ENCODE data around the gene ANGEL1. TPM values are rescaled to one million over a fixed set of nuclear protein-coding genes. Genes with fewer than 3 reads are reported as not detected.

The ANGEL1 gene
- total and polyA plus RNA-seq, 2 of the 13 experiments (the other 11 are each of a cell fraction or from before 2014, with no cell fraction given) = 14.3 to 20.1 TPM

- TF ChIP-seq, protein P1, sequence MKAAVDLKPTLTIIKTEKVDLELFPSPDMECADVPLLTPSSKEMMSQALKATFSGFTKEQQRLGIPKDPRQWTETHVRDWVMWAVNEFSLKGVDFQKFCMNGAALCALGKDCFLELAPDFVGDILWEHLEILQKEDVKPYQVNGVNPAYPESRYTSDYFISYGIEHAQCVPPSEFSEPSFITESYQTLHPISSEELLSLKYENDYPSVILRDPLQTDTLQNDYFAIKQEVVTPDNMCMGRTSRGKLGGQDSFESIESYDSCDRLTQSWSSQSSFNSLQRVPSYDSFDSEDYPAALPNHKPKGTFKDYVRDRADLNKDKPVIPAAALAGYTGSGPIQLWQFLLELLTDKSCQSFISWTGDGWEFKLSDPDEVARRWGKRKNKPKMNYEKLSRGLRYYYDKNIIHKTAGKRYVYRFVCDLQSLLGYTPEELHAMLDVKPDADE (CRISPR knock-in tag; IDR thresholded peaks at IDR 0.05) = no peak
- no peak for TF ChIP-seq ZNF264 (CRISPR knock-in tag; IDR thresholded peaks at IDR 0.05)
- TF ChIP-seq CHD2 (IDR thresholded peaks at IDR 0.05; ENCODE audit: low read depth, low read length) = no peak
- TF ChIP-seq ARNT (IDR thresholded peaks at IDR 0.05) = no peak
- no peak for TF ChIP-seq ZFP90 (CRISPR knock-in tag; IDR thresholded peaks at IDR 0.05; ENCODE audit: borderline replicate concordance)
- 0 out of 2 replicates have a peak, but pooled peaks have one; percentile 29 for TF ChIP-seq ZNF17 (CRISPR knock-in tag; IDR thresholded peaks at IDR 0.05)
- TF ChIP-seq ZNF790 (CRISPR knock-in tag; IDR thresholded peaks at IDR 0.05; ENCODE audit: borderline replicate concordance) = no peak
- no peak for TF ChIP-seq YEATS2 (CRISPR knock-in tag; IDR thresholded peaks at IDR 0.05; ENCODE audit: borderline replicate concordance)
- no peak for TF ChIP-seq U2AF1 (optimal IDR thresholded peaks at IDR 0.05; ENCODE audit: low read depth, low read length)
- TF ChIP-seq NPAS2 (CRISPR knock-in tag; IDR thresholded peaks at IDR 0.05; ENCODE audit: borderline replicate concordance) = no peak
- no peak for TF ChIP-seq FOXC1 (CRISPR knock-in tag; IDR thresholded peaks at IDR 0.05; ENCODE audit: borderline replicate concordance)
- TF ChIP-seq CENPT (CRISPR knock-in tag; IDR thresholded peaks at IDR 0.05; ENCODE audit: low read depth) = no peak
- TF ChIP-seq ZNF782 (CRISPR knock-in tag; IDR thresholded peaks at IDR 0.05; ENCODE audit: borderline replicate concordance) = 0 out of 2 replicates have a peak, but pooled peaks have one; percentile 6
- TF ChIP-seq, protein P2, sequence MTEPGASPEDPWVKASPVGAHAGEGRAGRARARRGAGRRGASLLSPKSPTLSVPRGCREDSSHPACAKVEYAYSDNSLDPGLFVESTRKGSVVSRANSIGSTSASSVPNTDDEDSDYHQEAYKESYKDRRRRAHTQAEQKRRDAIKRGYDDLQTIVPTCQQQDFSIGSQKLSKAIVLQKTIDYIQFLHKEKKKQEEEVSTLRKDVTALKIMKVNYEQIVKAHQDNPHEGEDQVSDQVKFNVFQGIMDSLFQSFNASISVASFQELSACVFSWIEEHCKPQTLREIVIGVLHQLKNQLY (CRISPR knock-in tag; IDR thresholded peaks at IDR 0.05) = no peak
- TF ChIP-seq CC2D1A (CRISPR knock-in tag; IDR thresholded peaks at IDR 0.05) = no peak
- no peak for TF ChIP-seq NR2C2 (CRISPR knock-in tag; IDR thresholded peaks at IDR 0.05; ENCODE audit: borderline replicate concordance)
- TF ChIP-seq, protein P3, sequence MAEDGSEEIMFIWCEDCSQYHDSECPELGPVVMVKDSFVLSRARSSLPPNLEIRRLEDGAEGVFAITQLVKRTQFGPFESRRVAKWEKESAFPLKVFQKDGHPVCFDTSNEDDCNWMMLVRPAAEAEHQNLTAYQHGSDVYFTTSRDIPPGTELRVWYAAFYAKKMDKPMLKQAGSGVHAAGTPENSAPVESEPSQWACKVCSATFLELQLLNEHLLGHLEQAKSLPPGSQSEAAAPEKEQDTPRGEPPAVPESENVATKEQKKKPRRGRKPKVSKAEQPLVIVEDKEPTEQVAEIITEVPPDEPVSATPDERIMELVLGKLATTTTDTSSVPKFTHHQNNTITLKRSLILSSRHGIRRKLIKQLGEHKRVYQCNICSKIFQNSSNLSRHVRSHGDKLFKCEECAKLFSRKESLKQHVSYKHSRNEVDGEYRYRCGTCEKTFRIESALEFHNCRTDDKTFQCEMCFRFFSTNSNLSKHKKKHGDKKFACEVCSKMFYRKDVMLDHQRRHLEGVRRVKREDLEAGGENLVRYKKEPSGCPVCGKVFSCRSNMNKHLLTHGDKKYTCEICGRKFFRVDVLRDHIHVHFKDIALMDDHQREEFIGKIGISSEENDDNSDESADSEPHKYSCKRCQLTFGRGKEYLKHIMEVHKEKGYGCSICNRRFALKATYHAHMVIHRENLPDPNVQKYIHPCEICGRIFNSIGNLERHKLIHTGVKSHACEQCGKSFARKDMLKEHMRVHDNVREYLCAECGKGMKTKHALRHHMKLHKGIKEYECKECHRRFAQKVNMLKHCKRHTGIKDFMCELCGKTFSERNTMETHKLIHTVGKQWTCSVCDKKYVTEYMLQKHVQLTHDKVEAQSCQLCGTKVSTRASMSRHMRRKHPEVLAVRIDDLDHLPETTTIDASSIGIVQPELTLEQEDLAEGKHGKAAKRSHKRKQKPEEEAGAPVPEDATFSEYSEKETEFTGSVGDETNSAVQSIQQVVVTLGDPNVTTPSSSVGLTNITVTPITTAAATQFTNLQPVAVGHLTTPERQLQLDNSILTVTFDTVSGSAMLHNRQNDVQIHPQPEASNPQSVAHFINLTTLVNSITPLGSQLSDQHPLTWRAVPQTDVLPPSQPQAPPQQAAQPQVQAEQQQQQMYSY (CRISPR knock-in tag; IDR thresholded peaks at IDR 0.05) = no peak
- no peak for TF ChIP-seq TOE1 (CRISPR knock-in tag; IDR thresholded peaks at IDR 0.05)
- no peak for TF ChIP-seq SAP130 (CRISPR knock-in tag; IDR thresholded peaks at IDR 0.05; ENCODE audit: low read depth)
Measured at GRCh38 chr14:76812093-76812421, 625 bp downstream of the ANGEL1 start (continued).

Measured in HepG2 (cell line).